Spleen (tissue), 11 donors: ENCODE data around the gene MREG. TPM values are rescaled to one million over a fixed set of nuclear protein-coding genes. Genes with fewer than 3 reads are reported as not detected.
A peak's percentile ranks its signal among the peaks of the same experiment; 100 is the strongest.

Experiments used
- DNase-seq: peaks from one replicate; pipeline ENCODE4 v3.0.0-alpha.2; 2020
- H3K27ac ChIP-seq, 8 donors: fragments of 200-600 bp; sonication (generic) in 7 of 8; 1 replicate in 4 of 8; 2 replicates in 4 of 8; pipeline versions ENCODE4 v1.5.0 to v1.8.0; 2016 to 2021; ENCODE audit warnings: inconsistent platforms in 4 of 8, mild to moderate bottlenecking in 4 of 8, moderate library complexity in 1 of 8
- H3K27me3 ChIP-seq, 7 donors: fragments of 200-600 bp; sonication (generic) in 6 of 7; replicated peaks in 1 of 7; 1 replicate in 4 of 7; 2 replicates in 3 of 7; pipeline versions ENCODE4 v1.5.0 to v1.8.0; 2016 to 2021; ENCODE audit warnings: inconsistent platforms in 3 of 7, mild to moderate bottlenecking in 1 of 7
- H3K36me3 ChIP-seq, 6 donors: fragments of 200-600 bp; sonication (generic) in 5 of 6; 1 replicate in 4 of 6; 2 replicates in 2 of 6; pipeline versions ENCODE4 v1.5.0 to v1.8.0; 2016 to 2021; ENCODE audit warnings: inconsistent platforms in 2 of 6
- H3K4me1 ChIP-seq, 6 donors: fragments of 200-600 bp; sonication (generic) in 5 of 6; 1 replicate in 3 of 6; 2 replicates in 3 of 6; pipeline versions ENCODE4 v1.5.0 to v1.8.0; 2016 to 2021; ENCODE audit warnings: inconsistent platforms in 3 of 6
- H3K4me3 ChIP-seq, 8 donors: fragments of 200-600 bp; sonication (generic) in 7 of 8; 1 replicate in 4 of 8; 2 replicates in 4 of 8; pipeline versions ENCODE4 v1.5.0 to v1.8.0; 2016 to 2021; ENCODE audit warnings: inconsistent platforms in 4 of 8, mild to moderate bottlenecking in 4 of 8, moderate library complexity in 2 of 8
- H3K9me3 ChIP-seq, 8 donors: fragments of 200-600 bp; sonication (generic) in 7 of 8; 1 replicate in 4 of 8; 2 replicates in 4 of 8; pipeline versions ENCODE4 v1.5.0 to v1.8.0; 2016 to 2021; ENCODE audit warnings: inconsistent platforms in 4 of 8
- CTCF ChIP-seq, 11 experiments: fragments of 200-600 bp in 7 of 11; fragments of 450-650 bp in 4 of 11; sonication (generic) in 4 of 11; IDR thresholded peaks in 8 of 11; conservative IDR thresholded peaks in 3 of 11; 1 replicate in 7 of 11; 2 replicates in 4 of 11; pipeline versions ENCODE4 v1.4.0 to v1.8.0; 2016 to 2021; ENCODE audit warnings: antibody characterized with exemption in 11 of 11, inconsistent platforms in 4 of 11, mild to moderate bottlenecking in 1 of 11
- POLR2A ChIP-seq, 3 donors: fragments of 450-650 bp; IDR thresholded peaks; one replicate each; pipeline ENCODE4 v1.5.1; 2017; ENCODE audit warnings: antibody characterized with exemption in 3 of 3, mild to moderate bottlenecking in 1 of 3
- POLR2AphosphoS5 ChIP-seq, 3 donors: sonication (generic); formaldehyde crosslinking; IDR thresholded peaks; one replicate each; pipeline ENCODE4 v1.5.1; 2017; ENCODE audit warnings: antibody characterized with exemption in 3 of 3
- WGBS, 5 donors: extraction: QIAGEN DNeasy Blood & Tissue Kit in 3 of 5; methylation state at CpG; one replicate each; pipeline versions ENCODE4 v1.1.5 to v1.1.7; 2013 to 2018; 5-methylcytosine and 5-hydroxymethylcytosine counted together
- intact Hi-C: fragments of 100-400 bp; cut with DNase I; formaldehyde crosslinking; loops from one replicate; pipeline ENCODE4 v1.15.0; 2023; ENCODE audit warnings: low total_unique reads
- polyA plus RNA-seq, 3 donors: library from polyadenylated mRNA; stranded (reverse); fragments of 200-250 nt; gene quantifications; one replicate each; pipeline ENCODE4 v1.2.1, GENCODE V29; 2013
- total RNA-seq, 7 donors: library from RNA; depleted of rRNA in 3 of 7; stranded (reverse); fragments of >200 nt in 3 of 7; fragmentation: NEBNext Ultra II Directional in 4 of 7; extraction: Animal tissue kit (Norgen Biotek cat#: 25700) in 4 of 7; gene quantifications; one replicate each; pipeline versions ENCODE4 v1.1.0 to v1.2.1, GENCODE V29; 2016 to 2021
- donor health status: healthy with polysubstance abuse.
- donor health status: DM: no; HTN: no; CAD: no; lungs with moderate emphysema.
- donor health status: DM: no; HTN: no; CAD: no.
- donor health status: Bipolar disorder and iron deficiency.
- donor health status: healthy.
- donor health status: DM: no; HTN: no; CAD: no.
- donor health status: DM: yes; HTN: yes; CAD: no.

The MREG gene
- total and polyA plus RNA-seq, 10 donors: 4.5 to 8.3 (median 6.6) TPM

GRCh38 chr2:216023055-216023648, 9.8 kb upstream of the MREG start:
- no peaks in the 10 kb centered on the region for H3K9me3 ChIP-seq
- intact Hi-C loops: no loop called here
- DNase-seq: no peak
- H3K27me3 ChIP-seq: no peaks in the 10 kb centered on the region
- H3K27ac ChIP-seq: no peak overlapping the region
- no peak overlapping the region for H3K4me3 ChIP-seq
- TF ChIP-seq CTCF (IDR thresholded peaks at IDR 0.05 in 8 of 11, conservative IDR thresholded peaks at IDR 0.05 in 3 of 11) (peak in 9 of 11 experiments; percentile 12 to 66 (median 57)), POLR2AphosphoS5 (IDR thresholded peaks at IDR 0.05) (no peak)
- no peaks in the 10 kb centered on the region for H3K4me1 ChIP-seq
- H3K36me3 ChIP-seq: peaks cover 0 to 21% (median 0%) of the 10 kb centered on the region in 6 donors
- WGBS, 5 donors: 14 to 26% (median 19%) methylated on average over 3 of the region's 3 CpGs

- Histone ChIP-seq H3K36me3 (peaks cover 0 to 15% (median 0%) of the 10 kb centered on the region in 6 donors), H3K27me3 (no peaks in the 10 kb centered on the region), H3K27ac (no peak overlapping the region), H3K4me3 (no peak overlapping the region), H3K9me3 (no peaks in the 10 kb centered on the region), H3K4me1 (peaks cover 0 to 6% (median 1%) of the 10 kb centered on the region in 6 donors)
- intact Hi-C loops: no loop called here
- DNase-seq: no peak
- TF ChIP-seq CTCF (IDR thresholded peaks at IDR 0.05 in 8 of 11, conservative IDR thresholded peaks at IDR 0.05 in 3 of 11) (no peak), POLR2AphosphoS5 (IDR thresholded peaks at IDR 0.05) (no peak), POLR2A (IDR thresholded peaks at IDR 0.05) (no peak)
- 91 to 96% (median 94%) methylated on average over 7 of the region's 7 CpGs for WGBS, 5 donors
These were observed 8.6 kb upstream of the MREG start for GRCh38 chr2:216021768-216022565.

- intact Hi-C loops: loop anchor here (10.0 kb wide), 1 partner anchor 64 kb away; no protein-coding TSS in a partner anchor
- WGBS, 5 donors: 88 to 98% (median 91%) methylated on average over 3 of the region's 3 CpGs
These were observed 5.4 kb upstream of the MREG start for GRCh38 chr2:216018709-216019108.

More at GRCh38 chr2:216018709-216019108, 5.4 kb upstream of the MREG start:
- H3K4me1 ChIP-seq: peaks cover 3 to 31% (median 13%) of the 10 kb centered on the region in 6 donors
- peaks cover 0 to 9% (median 0%) of the 10 kb centered on the region in 6 donors for H3K36me3 ChIP-seq
- TF ChIP-seq CTCF (IDR thresholded peaks at IDR 0.05 in 8 of 11, conservative IDR thresholded peaks at IDR 0.05 in 3 of 11): no peak
- TF ChIP-seq POLR2A (IDR thresholded peaks at IDR 0.05): no peak
- TF ChIP-seq POLR2AphosphoS5 (IDR thresholded peaks at IDR 0.05): no peak
- DNase-seq: no peak
- no peak overlapping the region for H3K27ac ChIP-seq
- no peak overlapping the region for H3K4me3 ChIP-seq
- no peaks in the 10 kb centered on the region for H3K9me3 ChIP-seq
- H3K27me3 ChIP-seq: no peaks in the 10 kb centered on the region
